ENCODE data around the gene CIBAR2.

DNA sequence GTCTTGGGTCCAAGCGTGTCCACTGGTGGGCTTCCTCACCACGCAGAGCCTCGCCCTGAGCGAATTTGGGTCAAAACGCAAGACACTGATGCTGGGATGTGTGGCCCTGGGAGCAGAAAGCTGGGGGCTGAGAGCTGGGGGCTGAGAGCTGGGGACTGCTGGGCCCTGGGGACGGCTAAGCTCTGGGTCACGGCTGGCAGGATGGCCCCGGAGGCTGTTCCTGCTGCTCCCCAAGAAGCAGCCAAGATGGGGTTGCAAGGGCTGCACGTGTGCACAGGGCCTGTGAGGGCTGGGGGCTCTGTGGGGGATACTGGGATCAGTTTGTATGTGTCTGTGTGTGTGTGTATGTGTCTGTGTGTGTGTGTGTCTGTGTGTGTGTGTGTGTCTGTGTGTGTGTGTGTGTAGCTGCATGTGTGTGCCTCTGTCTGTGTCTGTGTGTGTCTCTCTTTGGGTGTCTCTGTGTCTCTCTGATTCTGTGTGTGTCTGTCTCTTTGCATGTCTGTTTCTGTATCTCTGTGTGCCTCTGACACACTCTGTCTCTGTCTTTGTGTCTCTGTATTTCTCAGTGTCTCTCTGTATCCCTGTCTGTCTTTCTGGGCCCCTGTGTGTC, 38.2 kb upstream of the CIBAR2 start:
- TF ChIP-seq, protein P1, sequence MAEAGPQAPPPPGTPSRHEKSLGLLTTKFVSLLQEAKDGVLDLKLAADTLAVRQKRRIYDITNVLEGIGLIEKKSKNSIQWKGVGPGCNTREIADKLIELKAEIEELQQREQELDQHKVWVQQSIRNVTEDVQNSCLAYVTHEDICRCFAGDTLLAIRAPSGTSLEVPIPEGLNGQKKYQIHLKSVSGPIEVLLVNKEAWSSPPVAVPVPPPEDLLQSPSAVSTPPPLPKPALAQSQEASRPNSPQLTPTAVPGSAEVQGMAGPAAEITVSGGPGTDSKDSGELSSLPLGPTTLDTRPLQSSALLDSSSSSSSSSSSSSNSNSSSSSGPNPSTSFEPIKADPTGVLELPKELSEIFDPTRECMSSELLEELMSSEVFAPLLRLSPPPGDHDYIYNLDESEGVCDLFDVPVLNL (IDR thresholded peaks at IDR 0.05; ENCODE audit: low read depth, low read length) = no peak
- TF ChIP-seq CEBPB (IDR thresholded peaks at IDR 0.05; ENCODE audit: borderline replicate concordance in 1 of 2, low read depth in 2 of 2, low read length in 2 of 2) = no peak
- TF ChIP-seq POLR2A (IDR thresholded peaks at IDR 0.05; ENCODE audit: low read depth, low read length) = no peak
- no peak for TF ChIP-seq RELA (IDR thresholded peaks at IDR 0.05; ENCODE audit: borderline replicate concordance, partially characterized antibody)
- TF ChIP-seq MAX (IDR thresholded peaks at IDR 0.05; ENCODE audit: low read depth, low read length) = no peak
- no peak for TF ChIP-seq CTCF (IDR thresholded peaks at IDR 0.05 in 2 of 3, conservative IDR thresholded peaks at IDR 0.05 in 1 of 3; ENCODE audit: control insufficient read depth in 2 of 3, extremely low read depth in 1 of 3, insufficient read depth in 1 of 3, low read depth in 3 of 3, low read length in 3 of 3)
- no peak for TF ChIP-seq CBFB (IDR thresholded peaks at IDR 0.05; ENCODE audit: low read depth)
- TF ChIP-seq, protein P2, sequence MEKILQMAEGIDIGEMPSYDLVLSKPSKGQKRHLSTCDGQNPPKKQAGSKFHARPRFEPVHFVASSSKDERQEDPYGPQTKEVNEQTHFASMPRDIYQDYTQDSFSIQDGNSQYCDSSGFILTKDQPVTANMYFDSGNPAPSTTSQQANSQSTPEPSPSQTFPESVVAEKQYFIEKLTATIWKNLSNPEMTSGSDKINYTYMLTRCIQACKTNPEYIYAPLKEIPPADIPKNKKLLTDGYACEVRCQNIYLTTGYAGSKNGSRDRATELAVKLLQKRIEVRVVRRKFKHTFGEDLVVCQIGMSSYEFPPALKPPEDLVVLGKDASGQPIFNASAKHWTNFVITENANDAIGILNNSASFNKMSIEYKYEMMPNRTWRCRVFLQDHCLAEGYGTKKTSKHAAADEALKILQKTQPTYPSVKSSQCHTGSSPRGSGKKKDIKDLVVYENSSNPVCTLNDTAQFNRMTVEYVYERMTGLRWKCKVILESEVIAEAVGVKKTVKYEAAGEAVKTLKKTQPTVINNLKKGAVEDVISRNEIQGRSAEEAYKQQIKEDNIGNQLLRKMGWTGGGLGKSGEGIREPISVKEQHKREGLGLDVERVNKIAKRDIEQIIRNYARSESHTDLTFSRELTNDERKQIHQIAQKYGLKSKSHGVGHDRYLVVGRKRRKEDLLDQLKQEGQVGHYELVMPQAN (conservative IDR thresholded peaks at IDR 0.05) = no peak
- no peak for TF ChIP-seq CHD2 (IDR thresholded peaks at IDR 0.05; ENCODE audit: borderline replicate concordance, low read depth, low read length)
- TF ChIP-seq CBX5 (IDR thresholded peaks at IDR 0.05; ENCODE audit: low read depth) = no peak
- no peak for TF ChIP-seq EZH2 (IDR thresholded peaks at IDR 0.05; ENCODE audit: borderline replicate concordance, control insufficient read depth, low read depth, low read length)
- no peak for TF ChIP-seq CBX3 (IDR thresholded peaks at IDR 0.05; ENCODE audit: borderline replicate concordance, low read depth)
